Hepatocyte (in vitro differentiated cells): ENCODE data around the gene TFDP2.

ENCODE experiments used
- CTCF ChIP-seq: fragments of 200-600 bp; sonication (generic); IDR thresholded peaks from 2 replicates; pipeline ENCODE4 v1.5.1; 2016; ENCODE audit warnings: antibody characterized with exemption, mild to moderate bottlenecking; ENCODE audit not compliant: poor library complexity
- EZH2 ChIP-seq: fragments of 200-600 bp; sonication (generic); IDR thresholded peaks from 2 replicates; pipeline ENCODE4 v1.6.1; 2016; ENCODE audit warnings: antibody characterized with exemption, mild to moderate bottlenecking, borderline replicate concordance
- EZH2phosphoT487 ChIP-seq: fragments of 200-600 bp; sonication (generic); IDR thresholded peaks from one replicate; pipeline ENCODE4 v1.6.1; 2018; ENCODE audit warnings: antibody characterized with exemption, mild to moderate bottlenecking, low read depth, moderate library complexity; ENCODE audit not compliant: unreplicated experiment, severe bottlenecking

- TF ChIP-seq CTCF (no peak), EZH2 (no peak), EZH2phosphoT487 (no peak)
Observed at GRCh38 chr3:142040941-142041491, 108.3 kb downstream of the TFDP2 start.
